Measurements from ENCODE around the gene FAM3B. TPM values are rescaled to one million over a fixed set of nuclear protein-coding genes. Genes with fewer than 3 reads are reported as not detected.

FAM3B gene
- total RNA-seq, 5 donors from 2014 or later (not counting 1 experiment from before 2014, with no cell fraction given) = not detected

GRCh38 chr21:41282412-41282811 lies 34.2 kb upstream of the FAM3B start:
- Mint-ChIP-seq H3K36me3 (no peaks in the 10 kb centered on the region), H3K27ac (no peak overlapping the region), H3K4me1 (no peaks in the 10 kb centered on the region), H3K4me3 (no peak overlapping the region), H3K27me3 (peaks cover 22 to 33% of the 10 kb centered on the region in 2 donors), H3K9me3 (no peaks in the 10 kb centered on the region)
- no CpG with 5 or more reads among the region's 3 CpGs for WGBS (ENCODE audit: insufficient coverage)
- ChIA-PET POLR2A (no interaction called here), CTCF (interaction anchor here (0.6 to 2.7 kb wide), 11 partner anchors 36 to 835 kb away, joined by 3 to 39 read pairs (median 4); partner anchors contain the start of gene MX1 (in 1 of the 2))
- no peak for ATAC-seq (replicated peaks in 1 of 4)
- Histone ChIP-seq H3K9me3 (no peaks in the 10 kb centered on the region), H3K4me1 (ENCODE audit: control insufficient read depth in 1 of 2, extremely low read depth in 1 of 2, insufficient read depth in 2 of 2, low read length in 2 of 2) (no peaks in the 10 kb centered on the region), H3K36me3 (ENCODE audit: control insufficient read depth in 2 of 2, extremely low read depth in 1 of 2, insufficient read depth in 1 of 2, low read length in 1 of 2) (no peaks in the 10 kb centered on the region), H3K4me3 (ENCODE audit: control insufficient read depth in 1 of 2, extremely low read depth in 1 of 2, low read length in 1 of 2) (no peak overlapping the region), H3K27ac (ENCODE audit: low read length) (no peak overlapping the region), H3K27me3 (replicated peaks in 1 of 2; ENCODE audit: control insufficient read depth in 2 of 2, extremely low read depth in 1 of 2, insufficient read depth in 2 of 2, low read length in 1 of 2) (peaks cover 6 to 15% of the 10 kb centered on the region in 2 experiments)
- no peak for DNase-seq

- Mint-ChIP-seq H3K27me3 (peaks cover 18 to 26% of the 10 kb centered on the region in 2 donors), H3K36me3 (no peaks in the 10 kb centered on the region), H3K27ac (peak overlapping the region in 1 of 2 donors; percentile 51), H3K9me3 (no peaks in the 10 kb centered on the region), H3K4me1 (no peaks in the 10 kb centered on the region), H3K4me3 (no peak overlapping the region)
- CTCF ChIA-PET = interaction anchor here (0.5 to 2.7 kb wide), 23 partner anchors 30 to 835 kb away, joined by 3 to 39 read pairs (median 4); partner anchors contain the start of genes MX1 (in 1 of the 2) and MX2 (in 1 of the 2)
- H3K4me1 ChIP-seq (ENCODE audit: control insufficient read depth in 1 of 2, extremely low read depth in 1 of 2, insufficient read depth in 2 of 2, low read length in 2 of 2) = no peaks in the 10 kb centered on the region
- H3K4me3 ChIP-seq (ENCODE audit: control insufficient read depth in 1 of 2, extremely low read depth in 1 of 2, low read length in 1 of 2) = no peak overlapping the region
- no peak overlapping the region for H3K27ac ChIP-seq (ENCODE audit: low read length)
- no peaks in the 10 kb centered on the region for H3K36me3 ChIP-seq (ENCODE audit: control insufficient read depth in 2 of 2, extremely low read depth in 1 of 2, insufficient read depth in 1 of 2, low read length in 1 of 2)
- peak; percentile 81 to 94 (median 92) for ATAC-seq (replicated peaks in 1 of 4)
- POLR2A ChIA-PET = interaction anchor here (0.6 kb wide), 2 partner anchors 74 to 560 kb away, joined by 3 read pairs; no protein-coding TSS in a partner anchor
- DNase-seq = peak in 32 of 35 experiments; percentile 10 to 82 (median 36)
- WGBS (ENCODE audit: insufficient coverage) = no CpG with 5 or more reads among the region's 8 CpGs
- H3K9me3 ChIP-seq = no peaks in the 10 kb centered on the region
- peaks cover 6 to 15% of the 10 kb centered on the region in 2 experiments for H3K27me3 ChIP-seq (replicated peaks in 1 of 2; ENCODE audit: control insufficient read depth in 2 of 2, extremely low read depth in 1 of 2, insufficient read depth in 2 of 2, low read length in 1 of 2)
Observed at GRCh38 chr21:41283211-41283818, 33.3 kb upstream of the FAM3B start.

- Histone ChIP-seq H3K4me3 (ENCODE audit: control insufficient read depth in 1 of 2, extremely low read depth in 1 of 2, low read length in 1 of 2) (no peak overlapping the region), H3K9me3 (no peaks in the 10 kb centered on the region), H3K36me3 (ENCODE audit: control insufficient read depth in 2 of 2, extremely low read depth in 1 of 2, insufficient read depth in 1 of 2, low read length in 1 of 2) (no peaks in the 10 kb centered on the region), H3K27ac (ENCODE audit: low read length) (no peak overlapping the region), H3K27me3 (replicated peaks in 1 of 2; ENCODE audit: control insufficient read depth in 2 of 2, extremely low read depth in 1 of 2, insufficient read depth in 2 of 2, low read length in 1 of 2) (peaks cover 0 to 19% of the 10 kb centered on the region in 2 experiments), H3K4me1 (ENCODE audit: control insufficient read depth in 1 of 2, extremely low read depth in 1 of 2, insufficient read depth in 2 of 2, low read length in 2 of 2) (peaks cover 2 to 4% of the 10 kb centered on the region in 2 experiments)
- H3K4me1 Mint-ChIP-seq = peaks cover 9 to 10% (median 9%) of the 10 kb centered on the region in 3 donors
- 89% methylated on average over 11 of the region's 13 CpGs for WGBS (ENCODE audit: insufficient coverage)
- H3K36me3 Mint-ChIP-seq = no peaks in the 10 kb centered on the region
- peaks cover 15 to 19% of the 10 kb centered on the region in 2 donors for H3K27me3 Mint-ChIP-seq
- DNase-seq = no peak
- POLR2A ChIA-PET = no interaction called here
- H3K9me3 Mint-ChIP-seq = no peaks in the 10 kb centered on the region
- H3K27ac Mint-ChIP-seq = no peak overlapping the region
- no peak for ATAC-seq (replicated peaks in 1 of 4)
- CTCF ChIA-PET = no interaction called here
- no peak overlapping the region for H3K4me3 Mint-ChIP-seq
Observed at GRCh38 chr21:41289431-41289830, 27.2 kb upstream of the FAM3B start.

GRCh38 chr21:41290106-41290799 lies 26.3 kb upstream of the FAM3B start:
- Mint-ChIP-seq H3K4me1 (peaks cover 9 to 10% (median 9%) of the 10 kb centered on the region in 3 donors), H3K27ac (no peak overlapping the region), H3K36me3 (no peaks in the 10 kb centered on the region), H3K27me3 (peaks cover 23 to 25% of the 10 kb centered on the region in 2 donors), H3K9me3 (no peaks in the 10 kb centered on the region), H3K4me3 (no peak overlapping the region)
- ChIA-PET CTCF (no interaction called here), POLR2A (no interaction called here)
- Histone ChIP-seq H3K36me3 (ENCODE audit: control insufficient read depth in 2 of 2, extremely low read depth in 1 of 2, insufficient read depth in 1 of 2, low read length in 1 of 2) (no peaks in the 10 kb centered on the region), H3K9me3 (no peaks in the 10 kb centered on the region), H3K27ac (ENCODE audit: low read length) (no peak overlapping the region), H3K4me1 (ENCODE audit: control insufficient read depth in 1 of 2, extremely low read depth in 1 of 2, insufficient read depth in 2 of 2, low read length in 2 of 2) (peaks cover 2 to 6% of the 10 kb centered on the region in 2 experiments), H3K27me3 (replicated peaks in 1 of 2; ENCODE audit: control insufficient read depth in 2 of 2, extremely low read depth in 1 of 2, insufficient read depth in 2 of 2, low read length in 1 of 2) (peaks cover 0 to 21% of the 10 kb centered on the region in 2 experiments), H3K4me3 (ENCODE audit: control insufficient read depth in 1 of 2, extremely low read depth in 1 of 2, low read length in 1 of 2) (no peak overlapping the region)
- DNase-seq = no peak
- ATAC-seq (replicated peaks in 1 of 4) = no peak
- 74% methylated on average over 13 of the region's 24 CpGs for WGBS (ENCODE audit: insufficient coverage)

DNA sequence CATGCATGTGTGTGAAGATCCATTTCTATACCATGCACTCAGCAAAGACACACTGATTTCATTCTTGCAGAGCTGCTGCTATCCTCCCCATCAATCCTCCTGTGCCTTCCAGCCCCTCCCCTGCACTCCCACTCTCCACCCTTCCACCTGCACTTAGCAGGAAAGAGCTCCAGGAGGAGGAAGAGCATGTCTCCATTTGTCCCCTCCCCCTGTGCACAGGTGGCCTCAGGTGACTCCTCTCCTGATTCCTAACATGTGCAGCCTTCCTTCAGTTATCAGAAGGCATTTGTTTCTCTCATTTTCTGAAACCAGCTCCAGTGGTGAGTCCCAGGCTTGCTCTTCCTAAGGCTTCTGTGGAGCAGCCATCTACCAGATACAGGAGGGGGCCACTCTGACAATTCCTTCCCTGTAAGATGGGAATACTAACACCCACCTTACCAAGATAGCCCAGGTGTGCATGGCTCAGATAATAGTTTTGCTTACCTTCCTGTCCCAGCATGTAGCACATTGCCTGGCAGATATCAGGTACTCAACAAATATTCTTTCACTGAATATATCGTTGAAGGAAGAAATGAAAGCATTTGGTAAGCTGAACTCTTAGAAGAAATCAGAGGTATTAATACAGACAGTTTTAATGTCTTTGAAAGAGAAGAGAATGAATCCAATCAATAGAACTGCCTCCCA lies 21.9 kb upstream of the FAM3B start:
- Histone ChIP-seq H3K27me3 (replicated peaks in 1 of 2; ENCODE audit: control insufficient read depth in 2 of 2, extremely low read depth in 1 of 2, insufficient read depth in 2 of 2, low read length in 1 of 2) (peaks cover 0 to 33% of the 10 kb centered on the region in 2 experiments), H3K4me3 (ENCODE audit: control insufficient read depth in 1 of 2, extremely low read depth in 1 of 2, low read length in 1 of 2) (no peak overlapping the region), H3K36me3 (ENCODE audit: control insufficient read depth in 2 of 2, extremely low read depth in 1 of 2, insufficient read depth in 1 of 2, low read length in 1 of 2) (no peaks in the 10 kb centered on the region), H3K9me3 (no peaks in the 10 kb centered on the region), H3K27ac (ENCODE audit: low read length) (no peak overlapping the region), H3K4me1 (ENCODE audit: control insufficient read depth in 1 of 2, extremely low read depth in 1 of 2, insufficient read depth in 2 of 2, low read length in 2 of 2) (peaks cover 2 to 6% of the 10 kb centered on the region in 2 experiments)
- WGBS (ENCODE audit: insufficient coverage) = no CpG with 5 or more reads among the region's 1 CpG
- peaks cover 9 to 10% (median 9%) of the 10 kb centered on the region in 3 donors for H3K4me1 Mint-ChIP-seq
- ATAC-seq (replicated peaks in 1 of 4) = no peak
- H3K36me3 Mint-ChIP-seq = no peaks in the 10 kb centered on the region
- POLR2A ChIA-PET = no interaction called here
- H3K27me3 Mint-ChIP-seq = peaks cover 36 to 41% of the 10 kb centered on the region in 2 donors
- H3K27ac Mint-ChIP-seq = no peak overlapping the region
- no peak for DNase-seq
- no peaks in the 10 kb centered on the region for H3K9me3 Mint-ChIP-seq
- H3K4me3 Mint-ChIP-seq = no peak overlapping the region
- CTCF ChIA-PET = no interaction called here

GRCh38 chr21:41295721-41296254 lies 20.8 kb upstream of the FAM3B start:
- CTCF ChIA-PET = no interaction called here
- H3K27ac Mint-ChIP-seq = no peak overlapping the region

More at GRCh38 chr21:41295721-41296254, 20.8 kb upstream of the FAM3B start:
- DNase-seq = no peak
- Mint-ChIP-seq H3K27me3 (peaks cover 33 to 37% of the 10 kb centered on the region in 2 donors), H3K36me3 (no peaks in the 10 kb centered on the region), H3K9me3 (no peaks in the 10 kb centered on the region), H3K4me3 (no peak overlapping the region), H3K4me1 (peaks cover 9 to 10% (median 9%) of the 10 kb centered on the region in 3 donors)
- H3K4me1 ChIP-seq (ENCODE audit: control insufficient read depth in 1 of 2, extremely low read depth in 1 of 2, insufficient read depth in 2 of 2, low read length in 2 of 2) = peaks cover 2 to 6% of the 10 kb centered on the region in 2 experiments
- POLR2A ChIA-PET = no interaction called here
- ATAC-seq (replicated peaks in 1 of 4) = no peak
- H3K36me3 ChIP-seq (ENCODE audit: control insufficient read depth in 2 of 2, extremely low read depth in 1 of 2, insufficient read depth in 1 of 2, low read length in 1 of 2) = no peaks in the 10 kb centered on the region
- WGBS (ENCODE audit: insufficient coverage) = 72% methylated on average over 3 of the region's 4 CpGs
- H3K27ac ChIP-seq (ENCODE audit: low read length) = no peak overlapping the region
- H3K27me3 ChIP-seq (replicated peaks in 1 of 2; ENCODE audit: control insufficient read depth in 2 of 2, extremely low read depth in 1 of 2, insufficient read depth in 2 of 2, low read length in 1 of 2) = peaks cover 0 to 29% of the 10 kb centered on the region in 2 experiments
- H3K4me3 ChIP-seq (ENCODE audit: control insufficient read depth in 1 of 2, extremely low read depth in 1 of 2, low read length in 1 of 2) = no peak overlapping the region
- H3K9me3 ChIP-seq = no peaks in the 10 kb centered on the region
